GM12865 (cell line): ENCODE results near the gene GET3.

Experiments
- DNase-seq: peaks from one replicate; pipeline ENCODE4 v3.0.0; 2010; ENCODE audit warnings: low read depth
- H3K4me3 ChIP-seq: 2 replicates; pipeline ENCODE4 v1.5.1; 2011; ENCODE audit warnings: mild to moderate bottlenecking, low read depth, low read length, control low read depth
- CTCF ChIP-seq: IDR thresholded peaks from 2 replicates; pipeline ENCODE4 v1.5.1; 2011; ENCODE audit warnings: low read length, control low read depth, low read depth, inconsistent platforms; ENCODE audit not compliant: insufficient read depth; ENCODE audit errors: missing control alignments

GET3 gene

GRCh38 chr19:12789098-12789903, 52.0 kb downstream of the GET3 start:
- H3K4me3 ChIP-seq, result peak overlapping the region; percentile 84
- DNase-seq, result no peak
- TF ChIP-seq CTCF, result no peak

GRCh38 chr19:12789904-12790619, 52.8 kb downstream of the GET3 start:
- no peak for TF ChIP-seq CTCF
- H3K4me3 ChIP-seq, result peak overlapping the region; percentile 95
- peak; percentile 100 for DNase-seq

- TF ChIP-seq CTCF, result no peak
- DNase-seq, result no peak
- H3K4me3 ChIP-seq, result peak overlapping the region; percentile 95
These were observed 53.5 kb downstream of the GET3 start for GRCh38 chr19:12790628-12791344.

GRCh38 chr19:12791345-12792050, 54.2 kb downstream of the GET3 start, which contains the start of gene JUNB:
TSS of gene JUNB (plus strand) at chr19:12791486. CDS start at chr19:12791772, 286 bp downstream.
- TF ChIP-seq CTCF, result no peak
- H3K4me3 ChIP-seq, result peak within 1 kb of the TSS; percentile 95
- peak; percentile 99 for DNase-seq

GRCh38 chr19:12792051-12792852, 55.0 kb downstream of the GET3 start:
- H3K4me3 ChIP-seq, result peak overlapping the region; percentile 95
- peak; percentile 93 for DNase-seq
- TF ChIP-seq CTCF, result no peak
